Activated T-cell treated with anti-CD3 and anti-CD28 coated beads, Interleukin-2, amount 50 U/mL, for 4 hours (primary cell): ENCODE data around the gene PSMB3. TPM values are rescaled to one million over a fixed set of nuclear protein-coding genes. Genes with fewer than 3 reads are reported as not detected.
A peak's percentile ranks its signal among the peaks of the same experiment; 100 is the strongest.

ENCODE experiments used
- ATAC-seq, 2 donors: fragments of 200-7000 bp; cut with Tn5 transposase; one replicate each; pipeline ENCODE4 v1.10.0; 2021
- DNase-seq: peaks from one replicate; pipeline ENCODE4 v3.0.0-alpha.2; 2020
- H3K27me3 Mint-ChIP-seq: one replicate; pipeline ENCODE4 v1.8.0; 2021; ENCODE audit warnings: low read depth, mixed read lengths
- H3K36me3 Mint-ChIP-seq: one replicate; pipeline ENCODE4 v1.8.0; 2022; ENCODE audit warnings: mixed read lengths; ENCODE audit not compliant: insufficient read depth
- H3K4me1 Mint-ChIP-seq: one replicate; pipeline ENCODE4 v1.8.0; 2021; ENCODE audit warnings: low read depth, mixed read lengths
- H3K4me3 Mint-ChIP-seq: one replicate; pipeline ENCODE4 v1.8.0; 2021; ENCODE audit warnings: mild to moderate bottlenecking, moderate library complexity, mixed read lengths
- H3K9me3 Mint-ChIP-seq: one replicate; pipeline ENCODE4 v1.8.0; 2021; ENCODE audit warnings: mixed read lengths
- total RNA-seq, 3 donors: library from RNA; stranded (reverse); gene quantifications; one replicate each; pipeline ENCODE4 v1.2.1, GENCODE V29; 2021

PSMB3 gene
- 100 to 1,000 TPM; 527 to 569 (median 554) TPM for total RNA-seq

DNA sequence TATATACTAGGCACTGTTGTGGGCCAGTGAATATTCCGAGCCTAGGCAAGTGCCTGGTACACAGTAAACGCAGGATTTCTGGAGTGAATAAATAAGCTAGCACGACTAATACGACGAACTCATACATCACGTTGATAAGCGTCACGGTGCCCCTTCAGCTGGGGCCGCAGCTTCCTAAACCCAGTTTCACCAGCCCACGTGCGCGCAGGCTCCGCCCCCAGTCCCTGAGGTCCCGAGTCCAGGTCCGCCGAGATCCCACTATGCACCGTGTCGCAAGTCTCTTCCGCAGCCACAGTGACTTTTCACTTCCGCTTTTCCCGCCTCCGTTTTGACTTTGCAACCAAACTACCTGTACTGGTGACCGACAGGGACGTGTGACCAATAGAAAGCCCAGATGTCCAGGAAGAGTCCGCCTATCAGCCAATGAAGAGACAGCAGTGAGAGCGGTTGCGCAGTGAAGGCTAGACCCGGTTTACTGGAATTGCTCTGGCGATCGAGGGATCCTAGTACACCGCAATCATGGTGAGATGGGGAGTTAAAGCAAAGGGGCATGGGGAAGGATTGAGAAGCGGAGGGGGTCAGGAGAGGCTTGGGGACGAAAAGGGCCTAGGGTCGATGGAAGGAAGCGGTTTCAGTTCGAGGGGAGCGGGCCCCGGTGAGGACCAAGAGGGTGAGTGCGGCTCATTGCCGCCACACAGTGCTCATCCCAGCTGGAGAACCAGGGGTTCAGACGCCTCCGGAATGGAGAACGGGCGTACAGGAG is at the start of gene PSMB3:
TSS of gene PSMB3 (plus strand) at position 434 of the 763 bp plus-strand sequence. CDS start at position 520, 86 bp downstream.
- Mint-ChIP-seq H3K4me3 (peak within 1 kb of the TSS; percentile 99), H3K9me3 (no peaks in the 10 kb centered on the region), H3K36me3 (peaks cover 16% of the 10 kb centered on the region), H3K4me1 (peaks cover 49% of the 10 kb centered on the region), H3K27me3 (peaks cover 31% of the 10 kb centered on the region)
- peak; percentile 91 for ATAC-seq
- peak; percentile 94 for DNase-seq

DNA sequence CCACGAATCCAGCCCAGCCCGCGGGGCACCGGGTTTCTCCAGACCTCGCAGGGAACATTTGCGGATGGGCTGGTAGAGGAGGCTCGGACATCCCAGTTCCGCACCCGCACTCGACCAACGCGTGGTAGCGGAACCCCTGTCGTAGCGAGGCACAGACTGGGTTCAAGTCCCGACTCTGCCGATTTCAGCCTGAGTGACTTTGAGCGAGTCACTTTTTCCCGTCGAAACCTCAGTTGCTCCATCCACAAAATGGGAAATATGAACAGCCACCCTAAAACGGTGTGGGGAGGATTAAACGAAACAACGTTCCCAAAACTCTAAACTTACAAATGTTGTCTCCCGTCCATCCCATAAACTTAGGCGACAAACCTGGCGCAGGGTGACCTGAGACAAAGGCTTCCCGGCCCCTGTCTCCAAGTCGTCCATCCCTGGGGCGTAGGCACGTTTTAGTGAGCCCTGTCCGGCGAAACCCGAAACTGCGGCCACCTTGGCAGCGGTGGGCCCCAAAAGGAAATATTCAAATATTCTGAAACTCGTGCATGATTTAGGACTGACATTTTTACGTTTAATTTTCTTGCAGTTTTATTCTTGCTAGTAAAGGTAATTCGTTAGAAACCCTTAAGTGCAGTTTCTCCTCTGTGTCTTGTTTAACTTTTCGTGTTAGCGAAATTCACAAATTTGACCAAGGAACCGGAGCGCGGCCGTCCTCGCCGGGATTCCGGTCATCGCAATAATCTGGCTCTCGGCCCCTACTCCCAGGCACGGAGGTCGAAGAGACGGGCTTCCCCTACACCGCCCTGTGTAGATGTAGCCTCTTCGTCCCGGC is 49.4 kb upstream of the PSMB3 start:
- DNase-seq = peak; percentile 47
- H3K4me1 Mint-ChIP-seq = peaks cover 45% of the 10 kb centered on the region
- H3K27me3 Mint-ChIP-seq = no peaks in the 10 kb centered on the region
- peaks cover 16% of the 10 kb centered on the region for H3K36me3 Mint-ChIP-seq
- peaks cover 5% of the 10 kb centered on the region for H3K9me3 Mint-ChIP-seq
- peak overlapping the region; percentile 97 for H3K4me3 Mint-ChIP-seq
- no peak for ATAC-seq

DNA sequence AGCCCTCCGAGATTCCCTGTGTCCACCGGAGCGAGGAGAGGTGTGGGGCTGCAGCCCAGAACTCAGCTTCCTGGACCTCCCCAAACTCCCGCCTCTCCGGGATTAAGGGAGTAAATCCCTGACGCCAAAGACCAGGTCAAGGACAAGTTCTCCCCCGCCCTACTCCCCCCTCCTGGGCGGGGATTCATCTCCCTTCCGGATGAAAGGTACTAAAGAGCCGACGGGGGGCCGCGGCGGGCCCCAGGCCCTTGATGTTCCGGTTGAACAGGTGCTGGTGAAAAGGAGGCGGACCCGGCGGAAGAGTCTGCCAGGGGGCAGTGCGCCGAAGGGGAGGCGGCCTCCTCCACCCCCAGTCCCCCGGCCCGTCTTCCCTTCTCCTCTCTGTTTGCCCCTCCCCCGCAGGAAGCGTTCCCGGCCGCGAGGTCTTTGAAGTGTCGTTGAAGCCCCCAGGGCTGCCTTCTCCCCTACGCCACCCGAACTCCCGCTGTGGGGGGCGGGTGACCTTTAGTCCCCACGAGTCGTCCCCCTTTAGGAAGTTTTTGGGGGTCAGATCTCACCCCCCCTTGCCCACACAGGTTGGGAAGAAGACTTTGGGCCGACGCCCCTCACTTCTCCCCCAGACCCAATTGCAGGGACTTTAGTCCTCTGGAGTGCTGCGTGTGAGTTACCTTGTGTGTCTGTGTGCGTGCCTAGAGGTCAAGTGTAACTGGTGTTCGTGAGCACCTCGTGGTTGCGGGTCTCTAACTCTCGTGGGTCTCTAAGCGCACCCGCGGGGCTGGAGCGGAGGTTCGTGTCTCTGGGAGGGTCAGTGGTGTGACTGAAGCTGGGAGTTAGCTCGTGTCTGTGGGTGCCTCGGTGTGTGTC is 48.6 kb upstream of the PSMB3 start:
- peak; percentile 84 for DNase-seq
- Mint-ChIP-seq H3K4me1 (peaks cover 45% of the 10 kb centered on the region), H3K27me3 (no peaks in the 10 kb centered on the region), H3K36me3 (peaks cover 18% of the 10 kb centered on the region), H3K4me3 (peak overlapping the region; percentile 97), H3K9me3 (peaks cover 5% of the 10 kb centered on the region)
- ATAC-seq = peak; percentile 2 to 7

DNA sequence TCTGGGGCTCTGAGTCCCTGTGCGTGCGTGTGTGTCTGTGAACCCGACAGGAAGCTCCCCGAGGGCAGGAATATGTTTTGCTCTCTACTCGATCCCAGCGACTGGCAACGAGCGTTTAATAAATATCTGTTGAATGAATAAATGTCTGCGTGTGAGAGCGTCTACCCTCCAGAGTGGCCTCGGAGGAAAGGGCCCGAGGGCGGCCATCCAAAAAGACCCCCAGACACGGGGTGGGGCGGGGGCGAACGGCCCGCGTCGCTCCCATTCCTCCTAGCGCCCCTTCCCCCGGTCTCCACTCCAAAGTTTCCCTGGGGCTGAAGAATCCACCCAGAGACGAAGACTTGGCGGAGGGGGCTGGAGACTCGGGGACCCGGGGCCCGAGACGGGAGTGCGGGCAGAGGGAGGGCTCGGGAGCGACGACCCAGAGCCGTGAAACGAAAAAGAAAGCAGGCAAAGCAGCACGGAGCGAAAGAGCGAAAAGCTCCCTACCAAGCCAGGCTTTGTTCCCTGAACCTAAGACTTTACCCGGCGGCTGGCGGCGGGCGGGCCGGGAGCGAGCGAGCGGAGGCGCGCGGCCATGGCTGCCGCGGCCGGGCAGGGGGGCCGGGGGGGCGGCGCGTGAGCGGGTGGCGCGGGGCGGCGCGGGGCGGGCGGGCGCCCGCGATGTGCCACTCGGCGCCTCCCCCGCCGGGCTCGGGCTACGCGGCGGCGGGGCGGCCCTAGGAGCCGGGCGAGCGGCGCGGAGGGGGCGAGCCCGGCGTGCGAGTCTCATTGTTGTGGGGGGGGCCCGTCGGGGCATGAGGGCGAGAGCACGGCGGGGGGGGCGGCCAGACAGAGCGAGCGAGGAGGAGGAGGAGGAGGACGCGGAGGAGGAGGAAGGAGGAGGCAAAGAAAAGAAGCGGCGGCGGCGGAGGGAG is 47.7 kb upstream of the PSMB3 start, which contains the start of gene MLLT6:
TSS of gene MLLT6 (plus strand) at position 668 of the 917 bp plus-strand sequence. CDS start 360 bp downstream, outside the sequence.
- Mint-ChIP-seq H3K9me3 (peaks cover 5% of the 10 kb centered on the region), H3K4me1 (peaks cover 44% of the 10 kb centered on the region), H3K4me3 (peak within 1 kb of the TSS; percentile 97), H3K27me3 (no peaks in the 10 kb centered on the region), H3K36me3 (peaks cover 25% of the 10 kb centered on the region)
- ATAC-seq (peak; percentile 9 to 11), DNase-seq (peak; percentile 88)

DNA sequence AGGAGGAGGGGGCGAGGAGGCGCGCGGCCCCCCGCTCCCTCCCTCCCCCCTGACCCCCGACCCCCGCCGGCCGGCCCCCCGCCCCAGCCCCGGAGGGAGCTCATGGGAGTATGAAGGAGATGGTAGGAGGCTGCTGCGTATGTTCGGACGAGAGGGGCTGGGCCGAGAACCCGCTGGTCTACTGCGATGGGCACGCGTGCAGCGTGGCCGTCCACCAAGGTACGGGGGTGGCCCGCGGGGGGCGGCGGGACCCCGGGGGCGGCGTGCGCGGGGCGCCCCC is 47.1 kb upstream of the PSMB3 start:
- ATAC-seq (no peak), DNase-seq (no peak)
- H3K4me3 Mint-ChIP-seq = peak overlapping the region; percentile 97
- H3K4me1 Mint-ChIP-seq = peaks cover 44% of the 10 kb centered on the region
- peaks cover 31% of the 10 kb centered on the region for H3K36me3 Mint-ChIP-seq
- peaks cover 1% of the 10 kb centered on the region for H3K9me3 Mint-ChIP-seq
- no peaks in the 10 kb centered on the region for H3K27me3 Mint-ChIP-seq

DNA sequence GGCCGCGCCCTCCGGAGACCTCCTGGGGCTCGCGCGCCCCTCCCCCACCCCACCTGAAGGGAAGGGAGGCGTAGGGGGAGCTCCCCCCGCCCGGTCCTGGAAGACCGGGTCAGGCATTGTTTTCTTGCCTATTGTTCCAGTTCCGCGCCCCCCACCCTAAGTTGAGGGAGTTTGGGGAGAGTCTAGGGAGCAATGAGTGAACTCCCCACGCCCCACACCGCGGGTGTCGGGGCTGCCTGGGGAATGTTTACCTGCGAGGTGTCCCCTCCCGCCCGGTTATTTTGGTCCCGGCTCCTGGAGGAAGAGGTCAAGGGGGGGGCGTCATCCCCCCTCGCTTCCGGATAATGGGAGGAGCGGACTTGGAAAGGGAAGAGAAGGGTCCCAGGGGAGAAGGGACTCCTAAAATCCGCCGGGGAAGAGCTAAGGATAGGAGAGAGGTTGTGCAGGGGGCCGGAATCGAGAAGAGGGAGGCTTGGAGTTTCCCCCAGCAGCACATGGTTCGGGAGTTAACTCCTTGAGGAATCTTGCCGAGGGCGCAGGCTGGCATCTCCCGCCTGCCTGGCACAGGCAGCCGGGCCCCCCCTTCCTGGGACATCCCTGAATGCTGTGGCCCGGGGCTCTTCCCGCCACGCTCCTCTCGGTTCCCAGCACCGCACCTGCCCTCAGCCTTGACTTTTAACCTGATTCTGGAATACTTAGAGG is 46.6 kb upstream of the PSMB3 start:
- Mint-ChIP-seq H3K36me3 (peaks cover 36% of the 10 kb centered on the region), H3K4me1 (peaks cover 41% of the 10 kb centered on the region)
- DNase-seq = peak; percentile 47

DNA sequence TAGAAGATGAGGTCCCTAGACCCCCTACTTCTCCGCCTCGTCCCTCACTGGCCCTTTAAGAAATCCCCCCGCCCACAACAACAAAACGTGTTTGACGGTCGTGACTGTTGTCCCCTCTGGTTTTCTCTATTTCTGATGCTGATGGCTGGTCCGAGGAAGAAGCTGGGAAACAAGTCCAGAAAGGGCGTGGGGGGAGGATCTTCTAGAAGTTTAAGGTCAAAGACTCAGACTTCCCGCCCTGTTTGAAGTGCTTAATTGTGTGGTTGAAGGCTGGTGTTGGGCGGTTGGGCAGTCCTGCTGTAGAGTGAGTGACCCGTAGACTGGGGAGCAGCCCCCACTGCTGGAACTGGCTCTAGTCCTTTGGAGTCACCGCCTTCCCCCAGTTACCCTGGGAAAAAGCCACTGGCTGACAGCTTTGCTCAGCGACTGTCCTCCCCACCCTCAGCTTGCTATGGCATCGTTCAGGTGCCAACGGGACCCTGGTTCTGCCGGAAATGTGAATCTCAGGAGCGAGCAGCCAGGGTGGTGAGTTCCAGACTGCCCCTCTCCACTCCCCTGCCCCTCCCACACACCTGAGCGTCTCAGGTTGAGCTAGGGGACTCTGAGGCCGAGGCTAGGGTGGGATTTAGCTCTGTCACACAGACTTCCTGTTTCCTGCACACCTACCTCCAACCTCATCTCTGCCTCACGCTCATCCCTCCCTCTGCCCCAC is 45.9 kb upstream of the PSMB3 start:
- H3K4me3 Mint-ChIP-seq = peak overlapping the region; percentile 97
- no peaks in the 10 kb centered on the region for H3K9me3 Mint-ChIP-seq
- H3K36me3 Mint-ChIP-seq = peaks cover 40% of the 10 kb centered on the region
- peaks cover 42% of the 10 kb centered on the region for H3K4me1 Mint-ChIP-seq
- ATAC-seq = no peak
- no peaks in the 10 kb centered on the region for H3K27me3 Mint-ChIP-seq
- peak; percentile 54 for DNase-seq

More for the DNA sequence above, 46.6 kb upstream of the PSMB3 start:
- no peaks in the 10 kb centered on the region for H3K27me3 Mint-ChIP-seq
- peak overlapping the region; percentile 97 for H3K4me3 Mint-ChIP-seq
- no peak for ATAC-seq
- no peaks in the 10 kb centered on the region for H3K9me3 Mint-ChIP-seq

DNA sequence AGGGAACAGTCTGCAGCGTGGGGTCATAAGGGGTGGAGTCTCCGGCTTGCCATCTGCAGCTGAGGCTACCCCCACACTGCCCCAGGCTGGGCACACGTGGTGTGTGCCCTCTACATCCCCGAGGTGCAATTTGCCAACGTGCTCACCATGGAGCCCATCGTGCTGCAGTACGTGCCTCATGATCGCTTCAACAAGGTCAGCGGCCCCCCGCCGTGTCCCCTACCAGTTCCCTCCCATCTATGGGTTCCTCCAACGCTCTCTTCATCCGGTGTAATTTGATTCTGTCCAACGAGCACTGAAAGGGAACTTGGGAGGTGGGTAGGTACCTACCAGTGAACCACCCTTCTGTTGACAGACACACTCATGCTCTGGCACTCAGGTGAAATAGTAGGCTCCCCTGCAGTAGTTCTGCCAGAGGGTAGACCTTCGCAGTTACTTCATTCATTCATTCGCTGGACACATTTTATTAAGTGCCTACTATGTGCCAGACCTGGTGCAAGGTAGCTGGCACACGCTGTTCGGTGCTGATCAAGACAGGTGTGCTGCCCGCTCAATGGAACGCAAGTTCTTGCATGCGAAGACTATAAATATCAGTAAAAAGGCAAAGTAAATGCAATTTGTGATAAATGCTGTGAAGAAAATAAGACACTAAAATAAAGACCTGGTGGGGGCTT is 44.7 kb upstream of the PSMB3 start:
- DNase-seq = no peak
- Mint-ChIP-seq H3K36me3 (peaks cover 41% of the 10 kb centered on the region), H3K4me3 (peak overlapping the region; percentile 97), H3K27me3 (no peaks in the 10 kb centered on the region), H3K4me1 (peaks cover 40% of the 10 kb centered on the region), H3K9me3 (no peaks in the 10 kb centered on the region)
- ATAC-seq = no peak

DNA sequence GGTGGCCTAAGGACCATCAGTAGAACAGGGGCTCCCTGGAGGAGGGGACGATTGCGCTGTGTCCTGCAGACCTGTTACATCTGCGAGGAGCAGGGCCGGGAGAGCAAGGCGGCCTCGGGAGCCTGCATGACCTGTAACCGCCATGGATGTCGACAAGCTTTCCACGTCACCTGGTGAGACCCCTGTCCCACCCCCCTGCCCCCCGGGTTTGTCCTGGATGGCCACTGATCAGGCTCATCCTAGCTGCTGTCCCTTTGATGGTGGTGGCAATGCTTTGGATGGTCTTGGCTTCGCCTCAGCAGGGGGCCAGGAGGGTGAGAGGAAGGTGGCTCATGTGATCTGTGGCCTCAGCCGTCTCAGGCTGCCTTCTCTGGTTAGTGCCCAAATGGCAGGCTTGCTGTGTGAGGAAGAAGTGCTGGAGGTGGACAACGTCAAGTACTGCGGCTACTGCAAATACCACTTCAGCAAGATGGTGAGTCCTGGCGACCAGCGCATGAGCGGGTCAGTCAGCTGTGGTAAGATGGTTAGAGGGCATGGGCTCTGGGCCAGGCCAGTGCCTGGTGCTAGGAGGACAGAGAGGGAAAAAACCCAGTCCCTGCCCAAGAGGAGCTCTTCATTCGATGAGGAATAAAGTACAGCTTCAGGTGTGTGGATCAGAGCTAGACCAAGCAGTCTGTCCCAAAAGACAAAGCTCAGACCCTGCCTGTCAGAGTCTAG is 43.3 kb upstream of the PSMB3 start:
- Mint-ChIP-seq H3K9me3 (no peaks in the 10 kb centered on the region), H3K36me3 (peaks cover 47% of the 10 kb centered on the region), H3K4me1 (peaks cover 43% of the 10 kb centered on the region), H3K27me3 (no peaks in the 10 kb centered on the region), H3K4me3 (no peak overlapping the region)
- ATAC-seq (no peak), DNase-seq (no peak)

DNA sequence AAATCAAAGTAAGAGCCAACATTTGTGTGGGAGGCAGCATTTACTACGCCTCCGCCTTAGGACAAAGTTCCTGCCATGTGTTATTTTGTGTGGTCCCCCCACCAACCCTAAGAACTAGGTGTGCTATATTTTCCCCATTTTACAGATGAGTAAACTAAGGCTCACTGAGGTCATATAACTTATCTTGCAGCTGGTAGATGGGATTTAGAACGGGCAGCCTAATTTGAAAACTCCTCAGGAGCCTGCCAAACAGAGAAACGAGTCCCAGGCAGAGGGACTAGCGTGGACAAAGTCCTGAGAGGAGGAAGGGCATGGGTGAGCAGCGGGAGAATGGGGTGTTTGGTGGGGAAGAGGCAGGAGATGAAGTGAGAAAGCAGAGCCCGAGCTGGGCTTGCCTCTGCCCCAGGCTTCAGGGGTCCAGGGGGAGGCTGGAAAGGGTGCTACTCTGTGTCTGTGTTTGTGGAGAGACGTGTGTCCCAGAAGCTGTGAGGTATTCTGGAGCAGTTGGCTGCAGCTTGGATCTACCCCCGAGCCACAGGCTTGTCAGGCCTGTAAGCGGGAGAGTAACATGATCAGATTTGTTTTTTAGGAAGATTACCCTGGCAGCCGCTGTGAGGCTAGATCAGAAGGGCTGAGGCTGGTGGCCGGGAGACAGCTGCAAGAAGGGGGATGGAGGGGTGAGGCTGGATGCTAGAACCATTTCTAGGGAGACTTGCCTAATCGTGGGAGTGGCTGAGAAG is 42.5 kb upstream of the PSMB3 start:
- Mint-ChIP-seq H3K4me3 (peak overlapping the region; percentile 37), H3K9me3 (no peaks in the 10 kb centered on the region), H3K4me1 (peaks cover 49% of the 10 kb centered on the region), H3K27me3 (no peaks in the 10 kb centered on the region), H3K36me3 (peaks cover 50% of the 10 kb centered on the region)
- ATAC-seq (no peak), DNase-seq (no peak)

DNA sequence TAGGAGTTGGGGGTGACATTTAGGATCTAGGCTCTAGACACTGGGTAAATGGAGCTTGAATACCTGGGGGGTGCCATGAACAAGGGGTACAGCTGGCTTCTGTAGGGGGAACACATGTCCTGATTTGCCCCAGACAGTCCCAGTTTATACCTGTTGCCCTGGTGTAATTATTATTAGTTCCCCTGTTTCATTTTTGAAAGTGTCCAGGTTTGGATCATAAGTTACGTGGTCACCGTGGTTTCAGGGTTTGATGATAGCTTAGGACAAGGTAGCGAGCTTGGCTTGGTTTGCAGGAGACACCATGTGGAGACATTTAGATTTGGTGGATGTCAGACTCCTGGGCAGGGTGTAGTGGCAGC is 42.0 kb upstream of the PSMB3 start:
- H3K36me3 Mint-ChIP-seq = peaks cover 54% of the 10 kb centered on the region

More for the DNA sequence above, 42.0 kb upstream of the PSMB3 start:
- no peak for DNase-seq
- Mint-ChIP-seq H3K27me3 (no peaks in the 10 kb centered on the region), H3K4me1 (peaks cover 55% of the 10 kb centered on the region), H3K4me3 (peak overlapping the region; percentile 37), H3K9me3 (no peaks in the 10 kb centered on the region)
- ATAC-seq = no peak
